H9 (cell line): ENCODE data around the gene ASAP3. TPM values are rescaled to one million over a fixed set of nuclear protein-coding genes. Genes with fewer than 3 reads are reported as not detected.

ENCODE experiments used
- DNase-seq: peaks from one replicate; pipeline ENCODE4 v3.0.0-alpha.2; 2017
- H2AFZ ChIP-seq: one replicate; pipeline ENCODE4 v1.6.1; 2013; ENCODE audit warnings: mild to moderate bottlenecking, low read length, control low read depth, moderate library complexity
- H2AK5ac ChIP-seq: 2 replicates; pipeline ENCODE4 v1.6.1; 2013; ENCODE audit warnings: low read length, control low read depth, mixed read lengths; ENCODE audit not compliant: insufficient read length
- H2BK120ac ChIP-seq: one replicate; pipeline ENCODE4 v1.6.1; 2013; ENCODE audit warnings: low read depth, mild to moderate bottlenecking, low read length, control low read depth, inconsistent platforms; ENCODE audit not compliant: poor library complexity, severe bottlenecking
- H2BK12ac ChIP-seq: 2 replicates; pipeline ENCODE4 v1.6.1; 2013; ENCODE audit warnings: low read length, control low read depth, mixed read lengths, low read depth; ENCODE audit not compliant: insufficient read length
- H2BK15ac ChIP-seq: 2 replicates; pipeline ENCODE4 v1.6.1; 2013; ENCODE audit warnings: low read depth, low read length, control low read depth
- H2BK20ac ChIP-seq: one replicate; pipeline ENCODE4 v1.6.1; 2013; ENCODE audit warnings: low read depth, mild to moderate bottlenecking, low read length, control low read depth, inconsistent platforms; ENCODE audit not compliant: poor library complexity, severe bottlenecking
- H2BK5ac ChIP-seq: 2 replicates; pipeline ENCODE4 v1.6.1; 2013; ENCODE audit warnings: low read length, control low read depth, mixed read lengths; ENCODE audit not compliant: insufficient read length
- H3K14ac ChIP-seq: 2 replicates; pipeline ENCODE4 v1.6.1; 2013; ENCODE audit warnings: low read length, control low read depth; ENCODE audit not compliant: insufficient read depth
- H3K18ac ChIP-seq: 2 replicates; pipeline ENCODE4 v1.6.1; 2013; ENCODE audit warnings: low read depth, mild to moderate bottlenecking, mixed read lengths, low read length, control low read depth; ENCODE audit not compliant: insufficient read length
- H3K23ac ChIP-seq: 2 replicates; pipeline ENCODE4 v1.6.1; 2013; ENCODE audit warnings: low read length, control low read depth, mixed read lengths, low read depth; ENCODE audit not compliant: insufficient read length
- H3K23me2 ChIP-seq: 2 replicates; pipeline ENCODE4 v1.6.1; 2013; ENCODE audit warnings: low read depth, mild to moderate bottlenecking, mixed read lengths, low read length, control low read depth; ENCODE audit not compliant: insufficient read length, poor library complexity, severe bottlenecking
- H3K27ac ChIP-seq: 2 replicates; pipeline ENCODE4 v1.5.1; 2013; ENCODE audit warnings: low read length, control low read depth, mixed read lengths, low read depth; ENCODE audit not compliant: insufficient read length
- H3K27me3 ChIP-seq: 2 replicates; pipeline ENCODE4 v1.6.1; 2013; ENCODE audit warnings: low read length, control low read depth, inconsistent platforms; ENCODE audit not compliant: insufficient read depth
- H3K4ac ChIP-seq: 2 replicates; pipeline ENCODE4 v1.6.1; 2013; ENCODE audit warnings: low read depth, mild to moderate bottlenecking, control low read depth, inconsistent platforms, low read length, moderate library complexity
- H3K4me1 ChIP-seq: 2 replicates; pipeline ENCODE4 v1.6.1; 2013; ENCODE audit warnings: low read length, control low read depth, inconsistent platforms; ENCODE audit not compliant: insufficient read depth
- H3K4me2 ChIP-seq: 2 replicates; pipeline ENCODE4 v1.6.1; 2013; ENCODE audit warnings: low read length, control low read depth, mixed read lengths; ENCODE audit not compliant: insufficient read length, insufficient read depth
- H3K56ac ChIP-seq: 2 replicates; pipeline ENCODE4 v1.6.1; 2013; ENCODE audit warnings: low read depth, mild to moderate bottlenecking, mixed read lengths, low read length, control low read depth; ENCODE audit not compliant: insufficient read length
- H3K79me1 ChIP-seq: 2 replicates; pipeline ENCODE4 v1.6.1; 2013; ENCODE audit warnings: low read depth, mild to moderate bottlenecking, moderate library complexity, low read length, control low read depth, inconsistent platforms; ENCODE audit not compliant: insufficient read depth, poor library complexity, severe bottlenecking
- H3K79me2 ChIP-seq: 2 replicates; pipeline ENCODE4 v1.6.1; 2013; ENCODE audit warnings: low read length, control low read depth, inconsistent platforms; ENCODE audit not compliant: insufficient read depth
- H3K9ac ChIP-seq: 2 replicates; pipeline ENCODE4 v1.6.1; 2013; ENCODE audit warnings: low read length, control low read depth, mixed read lengths; ENCODE audit not compliant: insufficient read length; ENCODE audit errors: extremely low read depth
- H3K9me3 ChIP-seq: one replicate; pipeline ENCODE4 v1.6.1; 2013; ENCODE audit warnings: low read depth, low read length, inconsistent platforms; ENCODE audit not compliant: control insufficient read depth
- H3T11ph ChIP-seq: one replicate; pipeline ENCODE4 v1.6.1; 2013; ENCODE audit warnings: mild to moderate bottlenecking, low read length, control low read depth, inconsistent platforms
- H4K20me1 ChIP-seq: one replicate; pipeline ENCODE4 v1.6.1; 2013; ENCODE audit not compliant: control insufficient read depth, insufficient read length, insufficient read depth
- H4K5ac ChIP-seq: 2 replicates; pipeline ENCODE4 v1.6.1; 2013; ENCODE audit warnings: low read depth, mild to moderate bottlenecking, mixed read lengths, low read length, control low read depth; ENCODE audit not compliant: insufficient read length
- H4K8ac ChIP-seq: replicated peaks from 2 replicates; pipeline ENCODE4 v1.6.1; 2013; ENCODE audit warnings: low read length, control low read depth, mixed read lengths, low read depth; ENCODE audit not compliant: insufficient read length
- H4K91ac ChIP-seq: 2 replicates; pipeline ENCODE4 v1.6.1; 2013; ENCODE audit warnings: low read depth, mild to moderate bottlenecking, moderate library complexity, mixed read lengths, low read length, control low read depth; ENCODE audit not compliant: insufficient read length
- H3K27ac Mint-ChIP-seq, 3 experiments: 2 replicates in 2 of 3; 3 replicates in 1 of 3; pipeline ENCODE4 v1.8.0; 2020 to 2021; ENCODE audit warnings: mixed read lengths in 3 of 3, mild to moderate bottlenecking in 1 of 3, moderate library complexity in 1 of 3
- H3K27me3 Mint-ChIP-seq: 2 replicates; pipeline ENCODE4 v1.8.0; 2021; ENCODE audit warnings: low read depth, mild to moderate bottlenecking, moderate library complexity, mixed read lengths
- H3K36me3 Mint-ChIP-seq, 3 experiments: 2 replicates in 2 of 3; 3 replicates in 1 of 3; pipeline ENCODE4 v1.8.0; 2020 to 2021; ENCODE audit warnings: low read depth in 3 of 3, mixed read lengths in 3 of 3; ENCODE audit not compliant: insufficient read depth in 1 of 3
- H3K4me1 Mint-ChIP-seq, 2 experiments: 2 replicates each; pipeline ENCODE4 v1.8.0; 2020; ENCODE audit warnings: mixed read lengths in 2 of 2
- H3K4me3 Mint-ChIP-seq, 2 experiments: 2 replicates in 1 of 2; 3 replicates in 1 of 2; pipeline ENCODE4 v1.8.0; 2020 to 2021; ENCODE audit warnings: mild to moderate bottlenecking in 2 of 2, mixed read lengths in 2 of 2, moderate library complexity in 1 of 2
- H3K9me3 Mint-ChIP-seq, 2 experiments: 2 replicates in 1 of 2; 3 replicates in 1 of 2; pipeline ENCODE4 v1.8.0; 2020; ENCODE audit warnings: mild to moderate bottlenecking in 2 of 2, mixed read lengths in 2 of 2, moderate library complexity in 1 of 2
- WGBS: extraction: QIAGEN DNeasy Blood & Tissue Kit; methylation state at CpG from one replicate; pipeline ENCODE4 v1.1.7; 2013; ENCODE audit warnings: missing lambda C conversion rate, low lambda C conversion rate, mixed read lengths; ENCODE audit not compliant: insufficient read length; ENCODE audit errors: extremely low coverage; 5-methylcytosine and 5-hydroxymethylcytosine counted together
- long read RNA-seq: library from polyadenylated mRNA; unstranded; transcript quantifications from one replicate; pipeline ENCODE4 v2.0.0, GENCODE V29; 2020
- total RNA-seq: library from RNA; stranded (reverse); gene quantifications from 2 replicates; pipeline ENCODE4 v1.2.1, GENCODE V29; 2021
- TF ChIP-seq, protein P1 (sequence below): fragments of 200-600 bp; sonication (generic); conservative IDR thresholded peaks from 3 replicates; pipeline ENCODE4 v1.8.0; 2021; ENCODE audit warnings: antibody characterized with exemption, mild to moderate bottlenecking

Gene ASAP3
- 25.9 and 26.7 TPM in 2 replicates for total RNA-seq
- long read RNA-seq, full-length matches to known transcripts: 96 of 140 reads
- long read RNA-seq, partial matches to known transcripts: 13 of 140 reads
- long read RNA-seq, other reads (novel, unspliced or antisense): 31 of 140 reads

DNA sequence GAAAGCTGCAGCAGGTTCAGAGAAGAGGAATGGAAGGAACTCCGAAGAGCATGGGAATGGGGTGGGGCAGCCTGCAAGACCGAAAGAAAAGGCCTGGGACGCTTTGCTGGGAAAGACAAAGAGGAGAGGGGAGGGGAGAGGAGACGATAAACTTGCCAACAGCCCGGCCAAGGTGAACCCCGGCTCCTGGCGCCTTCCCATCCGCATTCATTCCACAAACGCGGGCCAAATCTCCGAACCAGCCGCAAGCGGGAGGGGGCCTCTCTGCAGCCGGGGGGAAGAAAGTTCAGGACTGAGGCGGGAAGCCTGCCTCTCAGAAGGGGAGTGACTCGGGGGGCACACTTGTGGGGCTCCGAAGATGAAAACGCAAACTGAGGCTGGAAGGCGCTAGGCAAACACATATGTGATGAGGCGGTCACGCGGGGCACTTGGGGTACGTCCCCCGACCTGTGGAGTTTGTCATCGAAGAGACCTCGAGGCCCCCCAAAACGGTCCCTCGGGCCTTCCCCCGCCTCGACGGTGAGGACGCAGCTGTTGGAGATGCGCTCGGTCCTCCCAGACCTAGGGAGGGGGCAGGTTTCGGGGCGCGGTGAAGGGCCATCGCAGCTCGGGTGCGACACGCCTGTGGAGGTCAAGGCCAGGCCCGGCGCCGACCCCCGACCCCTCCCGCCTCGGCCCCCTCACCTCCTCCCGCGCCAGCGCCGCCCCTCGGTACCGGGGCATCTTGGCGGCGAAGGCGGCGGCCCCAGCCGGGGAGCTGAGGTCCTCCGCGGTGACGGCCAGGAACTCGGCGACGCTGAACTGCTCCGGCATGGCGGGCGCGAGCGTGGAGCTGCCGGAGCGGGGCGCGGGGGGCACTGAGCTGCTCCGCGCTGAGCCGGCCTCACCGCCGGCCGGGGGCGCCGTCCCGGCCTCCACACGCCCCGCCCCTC is at the start of gene ASAP3:
TSS of gene ASAP3 (minus strand) at position 859 of the 932 bp plus-strand sequence. CDS start at position 813, 46 bp downstream.
- H3K27me3 ChIP-seq: no peaks in the 10 kb centered on the region
- peak within 1 kb of the TSS; percentile 92; the same call in 1 of the 2 replicates for H3K14ac ChIP-seq
- peaks cover 9% of the 10 kb centered on the region; the same call in 1 of the 2 replicates for H3K79me2 ChIP-seq
- no peaks in the 10 kb centered on the region for H4K20me1 ChIP-seq
- peak within 1 kb of the TSS; percentile 49 for H3K9ac ChIP-seq
- H2BK20ac ChIP-seq: no peak within 1 kb of the TSS
- DNase-seq: peak; percentile 73
- H3K4me1 ChIP-seq: no peaks in the 10 kb centered on the region; the same call in 1 of the 2 replicates
- peaks cover 20 to 33% of the 10 kb centered on the region in 2 experiments for H3K4me1 Mint-ChIP-seq
- no peak within 1 kb of the TSS for H3K27ac ChIP-seq
- WGBS: no CpG with 5 or more reads among the region's 84 CpGs
- TF ChIP-seq, protein P1, sequence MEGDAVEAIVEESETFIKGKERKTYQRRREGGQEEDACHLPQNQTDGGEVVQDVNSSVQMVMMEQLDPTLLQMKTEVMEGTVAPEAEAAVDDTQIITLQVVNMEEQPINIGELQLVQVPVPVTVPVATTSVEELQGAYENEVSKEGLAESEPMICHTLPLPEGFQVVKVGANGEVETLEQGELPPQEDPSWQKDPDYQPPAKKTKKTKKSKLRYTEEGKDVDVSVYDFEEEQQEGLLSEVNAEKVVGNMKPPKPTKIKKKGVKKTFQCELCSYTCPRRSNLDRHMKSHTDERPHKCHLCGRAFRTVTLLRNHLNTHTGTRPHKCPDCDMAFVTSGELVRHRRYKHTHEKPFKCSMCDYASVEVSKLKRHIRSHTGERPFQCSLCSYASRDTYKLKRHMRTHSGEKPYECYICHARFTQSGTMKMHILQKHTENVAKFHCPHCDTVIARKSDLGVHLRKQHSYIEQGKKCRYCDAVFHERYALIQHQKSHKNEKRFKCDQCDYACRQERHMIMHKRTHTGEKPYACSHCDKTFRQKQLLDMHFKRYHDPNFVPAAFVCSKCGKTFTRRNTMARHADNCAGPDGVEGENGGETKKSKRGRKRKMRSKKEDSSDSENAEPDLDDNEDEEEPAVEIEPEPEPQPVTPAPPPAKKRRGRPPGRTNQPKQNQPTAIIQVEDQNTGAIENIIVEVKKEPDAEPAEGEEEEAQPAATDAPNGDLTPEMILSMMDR: peak; percentile 27; the same call in 1 of the 3 replicates
- no peak within 1 kb of the TSS for H2BK15ac ChIP-seq
- peak within 1 kb of the TSS; percentile 67 for H3K4me2 ChIP-seq
- H3T11ph ChIP-seq: no peak within 1 kb of the TSS
- H2AK5ac ChIP-seq: no peak within 1 kb of the TSS
- no peak within 1 kb of the TSS for H4K5ac ChIP-seq
- peak within 1 kb of the TSS; percentile 86 to 98 for H3K4me3 Mint-ChIP-seq
- peak within 1 kb of the TSS; percentile 17 for H2AFZ ChIP-seq
- H2BK12ac ChIP-seq: no peak within 1 kb of the TSS
- H2BK120ac ChIP-seq: no peak within 1 kb of the TSS
- H3K23me2 ChIP-seq: peaks cover 13% of the 10 kb centered on the region
- H3K27ac Mint-ChIP-seq: peak within 1 kb of the TSS; percentile 91 to 98 (median 93)
- no peaks in the 10 kb centered on the region for H3K9me3 Mint-ChIP-seq
- no peak within 1 kb of the TSS for H4K91ac ChIP-seq
- H3K36me3 Mint-ChIP-seq: no peaks in the 10 kb centered on the region; a peak in 1 of 7 replicates
- H3K18ac ChIP-seq: peak within 1 kb of the TSS; percentile 86
- no peaks in the 10 kb centered on the region for H3K79me1 ChIP-seq
- H3K9me3 ChIP-seq: no peaks in the 10 kb centered on the region
- no peak within 1 kb of the TSS for H3K23ac ChIP-seq
- no peak within 1 kb of the TSS for H3K4ac ChIP-seq
- H3K27me3 Mint-ChIP-seq: peaks cover 54% of the 10 kb centered on the region
- no peak within 1 kb of the TSS for H4K8ac ChIP-seq
- no peak within 1 kb of the TSS for H2BK5ac ChIP-seq
- H3K56ac ChIP-seq: no peak within 1 kb of the TSS
